ENCODE results near the gene PRDM15. TPM values are rescaled to one million over a fixed set of nuclear protein-coding genes. Genes with fewer than 3 reads are reported as not detected.

Gene PRDM15
- total RNA-seq, 2 donors from 2014 or later = 12.9 to 22.1 TPM

- no peak overlapping the region for H3K27ac Mint-ChIP-seq
- ATAC-seq (no peak), DNase-seq (ENCODE audit: low spot score) (no peak)
- no peaks in the 10 kb centered on the region for H3K9me3 Mint-ChIP-seq
- peaks cover 8 to 13% of the 10 kb centered on the region in 2 donors for H3K4me1 Mint-ChIP-seq (ENCODE audit: low read depth in 2 of 2)
- no peak overlapping the region for H3K4me3 Mint-ChIP-seq
- H3K36me3 Mint-ChIP-seq = no peaks in the 10 kb centered on the region
- H3K27me3 Mint-ChIP-seq = peaks cover 27 to 32% of the 10 kb centered on the region in 2 donors
Observed at GRCh38 chr21:41758550-41758949, 120.6 kb downstream of the PRDM15 start.

- H3K9me3 Mint-ChIP-seq = no peaks in the 10 kb centered on the region
- no peak for DNase-seq (ENCODE audit: low spot score)
- H3K27me3 Mint-ChIP-seq = peaks cover 10 to 16% of the 10 kb centered on the region in 2 donors
- H3K4me1 Mint-ChIP-seq (ENCODE audit: low read depth in 2 of 2) = peaks cover 3 to 7% of the 10 kb centered on the region in 2 donors
- ATAC-seq = no peak
- H3K27ac Mint-ChIP-seq = no peak overlapping the region
- no peaks in the 10 kb centered on the region for H3K36me3 Mint-ChIP-seq
- no peak overlapping the region for H3K4me3 Mint-ChIP-seq
Observed at GRCh38 chr21:41755934-41756773, 123.0 kb downstream of the PRDM15 start.

GRCh38 chr21:41755258-41755933 is 123.7 kb downstream of the PRDM15 start:
- DNase-seq (ENCODE audit: low spot score) = no peak
- ATAC-seq = no peak
- Mint-ChIP-seq H3K27me3 (peaks cover 3 to 8% of the 10 kb centered on the region in 2 donors), H3K27ac (no peak overlapping the region), H3K4me3 (no peak overlapping the region), H3K36me3 (no peaks in the 10 kb centered on the region), H3K9me3 (no peaks in the 10 kb centered on the region), H3K4me1 (ENCODE audit: low read depth in 2 of 2) (peaks cover 0 to 3% of the 10 kb centered on the region in 2 donors)

- Mint-ChIP-seq H3K4me1 (ENCODE audit: low read depth in 2 of 2) (no peaks in the 10 kb centered on the region), H3K36me3 (no peaks in the 10 kb centered on the region), H3K27me3 (no peaks in the 10 kb centered on the region), H3K9me3 (no peaks in the 10 kb centered on the region), H3K27ac (no peak overlapping the region), H3K4me3 (no peak overlapping the region)
- DNase-seq (ENCODE audit: low spot score) = no peak
- ATAC-seq = no peak
Observed at GRCh38 chr21:41754479-41754891, 124.7 kb downstream of the PRDM15 start.

GRCh38 chr21:41753006-41753898 is 125.9 kb downstream of the PRDM15 start:
- no peaks in the 10 kb centered on the region for H3K4me1 Mint-ChIP-seq (ENCODE audit: low read depth in 2 of 2)
- DNase-seq (ENCODE audit: low spot score) = no peak
- H3K9me3 Mint-ChIP-seq = no peaks in the 10 kb centered on the region
- no peak overlapping the region for H3K27ac Mint-ChIP-seq
- H3K4me3 Mint-ChIP-seq = no peak overlapping the region
- ATAC-seq = no peak
- no peaks in the 10 kb centered on the region for H3K36me3 Mint-ChIP-seq
- H3K27me3 Mint-ChIP-seq = no peaks in the 10 kb centered on the region

- DNase-seq (ENCODE audit: low spot score) (no peak), ATAC-seq (no peak)
- no peaks in the 10 kb centered on the region for H3K4me1 Mint-ChIP-seq (ENCODE audit: low read depth in 2 of 2)
- no peaks in the 10 kb centered on the region for H3K36me3 Mint-ChIP-seq
- H3K4me3 Mint-ChIP-seq = no peak overlapping the region
- no peak overlapping the region for H3K27ac Mint-ChIP-seq
- no peaks in the 10 kb centered on the region for H3K27me3 Mint-ChIP-seq
- H3K9me3 Mint-ChIP-seq = no peaks in the 10 kb centered on the region
Observed at GRCh38 chr21:41752231-41752681, 126.9 kb downstream of the PRDM15 start.

- no peak overlapping the region for H3K27ac Mint-ChIP-seq
- H3K36me3 Mint-ChIP-seq = no peaks in the 10 kb centered on the region
- no peaks in the 10 kb centered on the region for H3K9me3 Mint-ChIP-seq
- H3K27me3 Mint-ChIP-seq = no peaks in the 10 kb centered on the region
- no peaks in the 10 kb centered on the region for H3K4me1 Mint-ChIP-seq (ENCODE audit: low read depth in 2 of 2)
- H3K4me3 Mint-ChIP-seq = no peak overlapping the region
- DNase-seq (ENCODE audit: low spot score) (no peak), ATAC-seq (no peak)
Observed at GRCh38 chr21:41751611-41752011, 127.5 kb downstream of the PRDM15 start.

- Mint-ChIP-seq H3K9me3 (no peaks in the 10 kb centered on the region), H3K27me3 (no peaks in the 10 kb centered on the region), H3K36me3 (no peaks in the 10 kb centered on the region), H3K4me3 (no peak overlapping the region), H3K27ac (no peak overlapping the region), H3K4me1 (ENCODE audit: low read depth in 2 of 2) (no peaks in the 10 kb centered on the region)
- ATAC-seq (no peak), DNase-seq (ENCODE audit: low spot score) (no peak)
Observed at GRCh38 chr21:41750532-41751151, 128.5 kb downstream of the PRDM15 start.

GRCh38 chr21:41750051-41750450 is 129.1 kb downstream of the PRDM15 start:
- no peaks in the 10 kb centered on the region for H3K27me3 Mint-ChIP-seq

GRCh38 chr21:41749286-41749685 is 129.9 kb downstream of the PRDM15 start:
- H3K4me1 Mint-ChIP-seq (ENCODE audit: low read depth in 2 of 2) = no peaks in the 10 kb centered on the region
- no peaks in the 10 kb centered on the region for H3K36me3 Mint-ChIP-seq
- H3K27ac Mint-ChIP-seq = no peak overlapping the region
- H3K9me3 Mint-ChIP-seq = no peaks in the 10 kb centered on the region
- DNase-seq (ENCODE audit: low spot score) (no peak), ATAC-seq (no peak)
- no peak overlapping the region for H3K4me3 Mint-ChIP-seq
- H3K27me3 Mint-ChIP-seq = no peaks in the 10 kb centered on the region

More at GRCh38 chr21:41750051-41750450, 129.1 kb downstream of the PRDM15 start:
- no peak overlapping the region for H3K4me3 Mint-ChIP-seq
- H3K4me1 Mint-ChIP-seq (ENCODE audit: low read depth in 2 of 2) = no peaks in the 10 kb centered on the region
- no peaks in the 10 kb centered on the region for H3K36me3 Mint-ChIP-seq
- ATAC-seq (no peak), DNase-seq (ENCODE audit: low spot score) (no peak)
- no peak overlapping the region for H3K27ac Mint-ChIP-seq
- no peaks in the 10 kb centered on the region for H3K9me3 Mint-ChIP-seq

Other genes with a start within 250 kb of the PRDM15 start
- under 1 TPM in 1 of 2 donors, not detected in 1; 0.11 TPM for gene RIPK4, start 112.3 kb downstream of the PRDM15 start, total RNA-seq
- gene C2CD2, start 74.7 kb upstream of the PRDM15 start, total RNA-seq = 1 to 10 TPM; 1.4 to 2.2 TPM
- gene ZBTB21, start 131.0 kb upstream of the PRDM15 start, total RNA-seq = 10 to 100 TPM; 13.0 to 20.4 TPM
- not detected for gene UMODL1, start 192.0 kb upstream of the PRDM15 start, total RNA-seq

Data from natural killer cell treated with Interleukin-12 subunit alpha and Interleukin-12 subunit beta and Interleukin-15 and Interleukin-18, amount 100 ng/mL, for 72 hours (primary cell).